Keratinocyte (primary cell): ENCODE data around the gene ZNF19. TPM values are rescaled to one million over a fixed set of nuclear protein-coding genes. Genes with fewer than 3 reads are reported as not detected.

Experiments
- DNase-seq: peaks from one replicate; pipeline ENCODE4 v3.0.0-alpha.2; 2011; ENCODE audit warnings: low read depth, missing footprints, low spot score
- FAIRE-seq: peaks from 2 replicates; lab custom pipeline; 2011; peaks lifted over from hg19 to GRCh38; lab: Jason Lieb, UNC
- H2AFZ ChIP-seq: 2 replicates; pipeline ENCODE4 v1.6.0; 2012; ENCODE audit warnings: low read length, control low read depth, inconsistent platforms; ENCODE audit not compliant: control insufficient read depth
- H3K27ac ChIP-seq: 2 replicates; pipeline ENCODE4 v1.5.1; 2011; ENCODE audit warnings: low read length; ENCODE audit not compliant: control insufficient read depth, insufficient read depth
- H3K27me3 ChIP-seq: 3 replicates; pipeline ENCODE4 v1.6.0; 2011; ENCODE audit warnings: low read length; ENCODE audit not compliant: control insufficient read depth, insufficient read depth; ENCODE audit errors: extremely low read depth
- H3K36me3 ChIP-seq, 2 experiments: 2 replicates in 1 of 2; 3 replicates in 1 of 2; pipeline ENCODE4 v1.5.1; 2011; ENCODE audit warnings: low read length in 2 of 2, mild to moderate bottlenecking in 1 of 2; ENCODE audit not compliant: control insufficient read depth in 2 of 2, insufficient read depth in 2 of 2; ENCODE audit errors: extremely low read depth in 1 of 2
- H3K4me1 ChIP-seq: 3 replicates; pipeline ENCODE4 v1.5.1; 2011; ENCODE audit warnings: low read length; ENCODE audit not compliant: control insufficient read depth, insufficient read depth; ENCODE audit errors: extremely low read depth
- H3K4me2 ChIP-seq: 3 replicates; pipeline ENCODE4 v1.6.0; 2011; ENCODE audit warnings: low read depth, low read length; ENCODE audit not compliant: control insufficient read depth, insufficient read depth; ENCODE audit errors: extremely low read depth
- H3K4me3 ChIP-seq, 3 experiments: fragments of 200-600 bp in 1 of 3; sonication (generic) in 1 of 3; 2 replicates in 2 of 3; 3 replicates in 1 of 3; pipeline ENCODE4 v1.5.1; 2011 to 2016; ENCODE audit warnings: low read length in 3 of 3, mild to moderate bottlenecking in 3 of 3, control low read depth in 2 of 3, inconsistent platforms in 1 of 3, low read depth in 1 of 3, mixed read lengths in 1 of 3, mixed run types in 1 of 3, moderate library complexity in 1 of 3; ENCODE audit not compliant: control insufficient read depth in 2 of 3, insufficient read depth in 2 of 3; ENCODE audit errors: extremely low read depth in 1 of 3
- H3K79me2 ChIP-seq: 2 replicates; pipeline ENCODE4 v1.6.0; 2012; ENCODE audit warnings: low read length; ENCODE audit not compliant: control insufficient read depth, insufficient read depth
- H3K9ac ChIP-seq: 3 replicates; pipeline ENCODE4 v1.6.0; 2011; ENCODE audit warnings: low read length; ENCODE audit not compliant: control insufficient read depth, insufficient read depth; ENCODE audit errors: extremely low read depth
- H3K9me1 ChIP-seq: 3 replicates; pipeline ENCODE4 v1.6.0; 2011; ENCODE audit warnings: low read length; ENCODE audit not compliant: control insufficient read depth, insufficient read depth; ENCODE audit errors: extremely low read depth
- H3K9me3 ChIP-seq: 2 replicates; pipeline ENCODE4 v1.5.1; 2012; ENCODE audit warnings: low read depth, low read length; ENCODE audit not compliant: control insufficient read depth
- H4K20me1 ChIP-seq: 3 replicates; pipeline ENCODE4 v1.6.0; 2011; ENCODE audit warnings: low read length; ENCODE audit not compliant: control insufficient read depth, insufficient read depth; ENCODE audit errors: extremely low read depth
- CTCF ChIP-seq, 3 experiments: IDR thresholded peaks in 1 of 3; conservative IDR thresholded peaks in 1 of 3; optimal IDR thresholded peaks in 1 of 3; 2 replicates in 2 of 3; 3 replicates in 1 of 3; pipeline versions ENCODE3 to v1.5.1; 2011; ENCODE audit warnings: low read length in 3 of 3, mild to moderate bottlenecking in 3 of 3, moderate library complexity in 2 of 3, control low read depth in 1 of 3, inconsistent platforms in 1 of 3; ENCODE audit not compliant: insufficient read depth in 2 of 3; ENCODE audit errors: extremely low read depth in 1 of 3
- EZH2 ChIP-seq: IDR thresholded peaks from one replicate; pipeline ENCODE4 v1.6.1; 2012; ENCODE audit warnings: inconsistent platforms, mild to moderate bottlenecking, low read length, moderate library complexity
- dilution Hi-C: fragments of 300-500 bp; cut with MboI; formaldehyde crosslinking; loops from one replicate; pipeline ENCODE4 v1.7.0; 2020; ENCODE audit warnings: low sequenced_read_pairs; ENCODE audit not compliant: extremely low pct_ligation_motif_present
- polyA minus RNA-seq, 3 experiments: library from RNA; depleted of rRNA, polyadenylated mRNA; stranded (reverse); fragments of >200 nt; gene quantifications; 1 replicate in 1 of 3; 2 replicates in 1 of 3; 3 replicates in 1 of 3; pipeline ENCODE4 v1.2.3, GENCODE V29; 2011
- polyA plus RNA-seq, 5 experiments: library from polyadenylated mRNA; depleted of rRNA in 3 of 5; stranded (reverse) in 3 of 5; stranded (forward) in 1 of 5; unstranded in 1 of 5; fragments of >200 nt; gene quantifications; 1 replicate in 1 of 5; 2 replicates in 3 of 5; 3 replicates in 1 of 5; pipeline versions ENCODE4 v1.2.1 to v1.2.3, GENCODE V29; 2011 to 2012; ENCODE audit warnings: missing spikeins in 2 of 5, low read depth in 1 of 5, low replicate concordance in 1 of 5

ZNF19 gene
- polyA plus RNA-seq: 1.2 to 1.7 TPM (median 1.2 TPM) in 3 replicates
- 0.26 TPM for polyA plus RNA-seq (2011; ENCODE audit: low read depth)
- 0.68 and 1.1 TPM in 2 replicates for polyA plus RNA-seq (2011; cell fraction: cytosol; rRNA removed)
- 4.4 and 5.2 TPM in 2 replicates for polyA plus RNA-seq (2011; cell fraction: nucleus; rRNA removed)
- 1.2 and 1.3 TPM in 2 replicates for polyA plus RNA-seq (2012; ENCODE audit: low replicate concordance)
- polyA minus RNA-seq: 0.59 to 3.2 TPM (median 3.1 TPM) in 3 replicates
- not detected for polyA minus RNA-seq (2011; cell fraction: cytosol; rRNA and poly(A)+ RNA removed)
- polyA minus RNA-seq (2011; cell fraction: nucleus; rRNA and poly(A)+ RNA removed): 1.7 and 3.6 TPM in 2 replicates

GRCh38 chr16:71489122-71489521, at the start of gene ZNF19:
ZNF19 (minus strand) TSS chr16:71489324; CDS start chr16:71482114, 7,210 bp downstream.
- Histone ChIP-seq H3K27ac (no peak within 1 kb of the TSS), H3K9me3 (no peaks in the 10 kb centered on the region), H3K9ac (no peak within 1 kb of the TSS), H3K4me2 (no peak within 1 kb of the TSS), H4K20me1 (no peaks in the 10 kb centered on the region), H3K4me1 (no peaks in the 10 kb centered on the region), H3K27me3 (no peaks in the 10 kb centered on the region), H3K79me2 (no peaks in the 10 kb centered on the region), H3K4me3 (no peak within 1 kb of the TSS), H3K9me1 (no peaks in the 10 kb centered on the region), H3K36me3 (no peaks in the 10 kb centered on the region), H2AFZ (no peak within 1 kb of the TSS)
- no peak for TF ChIP-seq EZH2
- no peak for TF ChIP-seq CTCF (optimal IDR thresholded peaks at IDR 0.05 in 1 of 3, IDR thresholded peaks at IDR 0.05 in 1 of 3, conservative IDR thresholded peaks at IDR 0.05 in 1 of 3; ENCODE audit: extremely low read depth in 1 of 3, insufficient read depth in 2 of 3, low read length in 3 of 3)
- no peak for FAIRE-seq
- dilution Hi-C loops: no loop called here
- no peak for DNase-seq

- no peaks in the 10 kb centered on the region for H3K4me1 ChIP-seq
- no peaks in the 10 kb centered on the region for H3K9me1 ChIP-seq
- TF ChIP-seq CTCF (optimal IDR thresholded peaks at IDR 0.05 in 1 of 3, IDR thresholded peaks at IDR 0.05 in 1 of 3, conservative IDR thresholded peaks at IDR 0.05 in 1 of 3; ENCODE audit: extremely low read depth in 1 of 3, insufficient read depth in 2 of 3, low read length in 3 of 3): peak; percentile 76 to 87 (median 77)
- TF ChIP-seq EZH2: no peak
- no peak overlapping the region for H2AFZ ChIP-seq
- H3K27ac ChIP-seq: no peak overlapping the region
- dilution Hi-C loops: no loop called here
- no peaks in the 10 kb centered on the region for H3K79me2 ChIP-seq
- FAIRE-seq: peak; percentile 82
- no peak overlapping the region for H3K4me3 ChIP-seq
- H3K27me3 ChIP-seq: no peaks in the 10 kb centered on the region
- H3K36me3 ChIP-seq: no peaks in the 10 kb centered on the region
- H3K9me3 ChIP-seq: no peaks in the 10 kb centered on the region
- H3K9ac ChIP-seq: no peak overlapping the region
- peak; percentile 25 for DNase-seq
- H3K4me2 ChIP-seq: no peak overlapping the region
- no peaks in the 10 kb centered on the region for H4K20me1 ChIP-seq
These were observed 48.5 kb upstream of the ZNF19 start for GRCh38 chr16:71537643-71538042.
